Endothelial cell of umbilical vein (primary cell): ENCODE measurements around the gene RASGEF1C. TPM values are rescaled to one million over a fixed set of nuclear protein-coding genes. Genes with fewer than 3 reads are reported as not detected.
A peak's percentile ranks its signal among the peaks of the same experiment; 100 is the strongest.

Source experiments
- BruUV-seq: library from RNA; stranded (reverse); fragments of 400-500 nt; replicated peaks from 2 replicates; lab custom pipeline; 2021; lab: Mats Ljungman, UMichigan
- CTCF ChIA-PET: fragments of 300-600, 350-600 bp; sonication (Branson Sonifier 250); formaldehyde crosslinking; loops from one replicate; lab custom pipeline; 2021; ENCODE audit warnings: antibody characterized with exemption, inconsistent platforms; lab: Charles Lee
- POLR2A ChIA-PET: fragments of 300-600, 350-600 bp; sonication (Branson Sonifier 250); formaldehyde crosslinking; loops from one replicate; lab custom pipeline; 2021; ENCODE audit warnings: antibody characterized with exemption, inconsistent platforms; lab: Charles Lee
- DNase-seq: peaks from one replicate; pipeline ENCODE4 v3.0.0-alpha.2; 2011; ENCODE audit warnings: low read depth, low spot score
- FAIRE-seq: peaks from 2 replicates; lab custom pipeline; 2011; peaks lifted over from hg19 to GRCh38; lab: Jason Lieb, UNC
- H2AFZ ChIP-seq: 2 replicates; pipeline ENCODE4 v1.6.0; 2012; ENCODE audit warnings: low read depth, low read length, control low read depth, inconsistent platforms
- H3K27ac ChIP-seq: 2 replicates; pipeline ENCODE4 v1.5.1; 2011; ENCODE audit warnings: low read depth, mild to moderate bottlenecking, control low read depth, low read length, moderate library complexity; ENCODE audit not compliant: insufficient read depth
- H3K27me3 ChIP-seq, 2 experiments: 2 replicates each; pipeline versions ENCODE4 v1.6.0 to v1.6.1; 2011; ENCODE audit warnings: low read length in 2 of 2, mixed read lengths in 1 of 2; ENCODE audit not compliant: control insufficient read depth in 2 of 2, insufficient read depth in 2 of 2
- H3K36me3 ChIP-seq, 2 experiments: 2 replicates in 1 of 2; 3 replicates in 1 of 2; pipeline ENCODE4 v1.5.1; 2011; ENCODE audit warnings: low read length in 2 of 2, mild to moderate bottlenecking in 1 of 2, moderate library complexity in 1 of 2; ENCODE audit not compliant: control insufficient read depth in 2 of 2, insufficient read depth in 2 of 2; ENCODE audit errors: extremely low read depth in 1 of 2
- H3K4me1 ChIP-seq: 3 replicates; pipeline ENCODE4 v1.5.1; 2011; ENCODE audit warnings: mild to moderate bottlenecking, low read length; ENCODE audit not compliant: control insufficient read depth, insufficient read depth; ENCODE audit errors: extremely low read depth
- H3K4me2 ChIP-seq: 2 replicates; pipeline ENCODE4 v1.6.1; 2011; ENCODE audit warnings: low read length, control low read depth, mixed read lengths; ENCODE audit not compliant: insufficient read depth
- H3K4me3 ChIP-seq, 3 experiments: fragments of 200-600 bp in 1 of 3; sonication (generic), shearing (Covaris generic) in 1 of 3; replicated peaks in 1 of 3; 2 replicates each; pipeline ENCODE4 v1.5.1; 2011 to 2016; ENCODE audit warnings: control low read depth in 3 of 3, low read length in 3 of 3, mild to moderate bottlenecking in 2 of 3, inconsistent platforms in 1 of 3, low read depth in 1 of 3, moderate library complexity in 1 of 3; ENCODE audit not compliant: insufficient read depth in 1 of 3
- H3K79me2 ChIP-seq: 2 replicates; pipeline ENCODE4 v1.6.0; 2012; ENCODE audit warnings: low read length, inconsistent platforms; ENCODE audit not compliant: control insufficient read depth, insufficient read depth
- H3K9ac ChIP-seq: replicated peaks from 2 replicates; pipeline ENCODE3; 2011; ENCODE audit warnings: low read length, control low read depth; ENCODE audit not compliant: insufficient read depth; ENCODE audit errors: extremely low read depth
- H3K9me1 ChIP-seq: replicated peaks from 3 replicates; pipeline ENCODE4 v1.6.0; 2011; ENCODE audit warnings: mild to moderate bottlenecking, low read length; ENCODE audit not compliant: control insufficient read depth, insufficient read depth; ENCODE audit errors: extremely low read depth
- H3K9me3 ChIP-seq: replicated peaks from 2 replicates; pipeline ENCODE4 v1.5.1; 2012; ENCODE audit warnings: low read length, inconsistent platforms; ENCODE audit not compliant: control insufficient read depth, insufficient read depth
- H4K20me1 ChIP-seq: replicated peaks from 2 replicates; pipeline ENCODE3; 2011; ENCODE audit warnings: mild to moderate bottlenecking, low read length; ENCODE audit not compliant: control insufficient read depth, insufficient read depth; ENCODE audit errors: extremely low read depth
- CTCF ChIP-seq, 2 donors: IDR thresholded peaks; 1 replicate in 1 of 2; 2 replicates in 1 of 2; pipeline ENCODE4 v1.5.1; 2011; ENCODE audit warnings: low read length in 2 of 2, mild to moderate bottlenecking in 2 of 2, moderate library complexity in 2 of 2, control low read depth in 1 of 2, inconsistent platforms in 1 of 2, low read depth in 1 of 2; ENCODE audit not compliant: insufficient read depth in 1 of 2; ENCODE audit errors: extremely low read depth in 1 of 2
- EZH2 ChIP-seq: IDR thresholded peaks from 2 replicates; pipeline ENCODE4 v1.6.1; 2012; ENCODE audit warnings: borderline replicate concordance, low read depth, mild to moderate bottlenecking, moderate library complexity, low read length, inconsistent platforms; ENCODE audit not compliant: severe bottlenecking
- FOS ChIP-seq: IDR thresholded peaks from 2 replicates; pipeline ENCODE4 v1.6.1; 2011; ENCODE audit warnings: mild to moderate bottlenecking, low read length, moderate library complexity, borderline replicate concordance; ENCODE audit not compliant: insufficient read depth
- GATA2 ChIP-seq: IDR thresholded peaks from 2 replicates; pipeline ENCODE4 v1.7.0; 2011; ENCODE audit warnings: low read depth, mild to moderate bottlenecking, moderate library complexity, mixed read lengths, low read length; ENCODE audit not compliant: insufficient read length, insufficient read depth
- JUN ChIP-seq: IDR thresholded peaks from 2 replicates; pipeline ENCODE4 v1.6.1; 2011; ENCODE audit warnings: borderline replicate concordance, low read depth; ENCODE audit not compliant: insufficient read length, insufficient read depth
- MAX ChIP-seq: IDR thresholded peaks from 2 replicates; pipeline ENCODE4 v1.6.1; 2011; ENCODE audit not compliant: insufficient read depth, insufficient read length
- MYC ChIP-seq: IDR thresholded peaks from one replicate; pipeline ENCODE4 v1.6.1; 2011; ENCODE audit warnings: mild to moderate bottlenecking, low read depth, low read length
- POLR2A ChIP-seq: IDR thresholded peaks from 2 replicates; pipeline ENCODE4 v1.6.1; 2012; ENCODE audit warnings: low read depth, mild to moderate bottlenecking, control low read depth, low read length
- POLR2AphosphoS5 ChIP-seq: IDR thresholded peaks from 2 replicates; pipeline ENCODE4 v1.6.1; 2012; ENCODE audit warnings: low read depth, mild to moderate bottlenecking, control low read depth, low read length, moderate library complexity; ENCODE audit not compliant: insufficient read depth
- dilution Hi-C: fragments of 300-500 bp; cut with MboI; formaldehyde crosslinking; loops from one replicate; pipeline ENCODE4 v1.15.0; 2019; ENCODE audit warnings: low sequenced_read_pairs; ENCODE audit not compliant: extremely low pct_ligation_motif_present
- intact Hi-C: fragments of 100-400 bp; cut with micrococcal nuclease; formaldehyde crosslinking; loops from one replicate; pipeline ENCODE4 v1.10.0; 2022
- polyA plus RNA-seq, 4 experiments: library from polyadenylated mRNA; depleted of rRNA in 3 of 4; stranded (reverse) in 3 of 4; unstranded in 1 of 4; fragments of >200 nt; gene quantifications; 2 replicates each; pipeline versions ENCODE4 v1.2.1 to v1.2.3, GENCODE V29; 2011 to 2012; ENCODE audit warnings: missing spikeins in 1 of 4
- total RNA-seq: library from RNA; stranded (reverse); gene quantifications from 2 replicates; pipeline ENCODE4 v1.2.3, GENCODE V29; 2021

RASGEF1C gene
- total and polyA plus RNA-seq, 2 donors (not counting 3 experiments of a cell fraction or from before 2014, with no cell fraction given) = not detected

GRCh38 chr5:180235846-180236245 is 26.8 kb upstream of the RASGEF1C start:
- ChIA-PET CTCF (no interaction called here), POLR2A (no interaction called here)
- no peaks in the 10 kb centered on the region for H3K4me1 ChIP-seq
- DNase-seq = no peak
- no peak overlapping the region for H3K4me3 ChIP-seq
- H3K4me2 ChIP-seq = no peak overlapping the region
- BruUV-seq = TSS peak; percentile 17
- H2AFZ ChIP-seq = no peak overlapping the region
- dilution Hi-C loops (no loop called here), intact Hi-C loops (no loop called here)
- no peaks in the 10 kb centered on the region for H3K9me1 ChIP-seq
- TF ChIP-seq POLR2A = no peak
- no peak for TF ChIP-seq POLR2AphosphoS5
- TF ChIP-seq FOS = no peak
- no peak for TF ChIP-seq EZH2
- TF ChIP-seq GATA2 = no peak
- H3K27ac ChIP-seq = no peak overlapping the region
- no peaks in the 10 kb centered on the region for H4K20me1 ChIP-seq
- no peak overlapping the region for H3K9ac ChIP-seq
- no peaks in the 10 kb centered on the region for H3K27me3 ChIP-seq
- FAIRE-seq = no peak
- H3K9me3 ChIP-seq = no peaks in the 10 kb centered on the region
- no peaks in the 10 kb centered on the region for H3K79me2 ChIP-seq
- peaks cover 3 to 9% of the 10 kb centered on the region in 2 experiments for H3K36me3 ChIP-seq

- TF ChIP-seq MYC (no peak), EZH2 (no peak), POLR2AphosphoS5 (no peak), CTCF (IDR thresholded peaks at IDR 0.05; ENCODE audit: extremely low read depth in 1 of 2, insufficient read depth in 1 of 2, low read depth in 1 of 2, low read length in 2 of 2) (no peak), JUN (no peak), GATA2 (no peak), FOS (no peak), POLR2A (no peak), MAX (no peak)
- H3K36me3 ChIP-seq = peaks cover 3 to 4% of the 10 kb centered on the region in 2 experiments
- H3K4me2 ChIP-seq = no peak overlapping the region
- H3K27me3 ChIP-seq = no peaks in the 10 kb centered on the region
- no TSS peak for BruUV-seq
- H3K27ac ChIP-seq = no peak overlapping the region
- H3K4me3 ChIP-seq = no peak overlapping the region
- H4K20me1 ChIP-seq = no peaks in the 10 kb centered on the region
- H3K4me1 ChIP-seq = no peaks in the 10 kb centered on the region
- H2AFZ ChIP-seq = no peak overlapping the region
- CTCF ChIA-PET = no interaction called here
- POLR2A ChIA-PET = no interaction called here
- dilution Hi-C loops (no loop called here), intact Hi-C loops (no loop called here)
- H3K79me2 ChIP-seq = no peaks in the 10 kb centered on the region
- no peak for FAIRE-seq
- no peak for DNase-seq
- no peak overlapping the region for H3K9ac ChIP-seq
- H3K9me3 ChIP-seq = no peaks in the 10 kb centered on the region
- H3K9me1 ChIP-seq = no peaks in the 10 kb centered on the region
Observed at GRCh38 chr5:180235077-180235476, 26.1 kb upstream of the RASGEF1C start.
